GM18909 (cell line): ENCODE data around the gene MCOLN2.
"Not testable (repeated sequence)": the region's sequence is repeated elsewhere in the genome, so short reads cannot be mapped to it uniquely, and the experiment has no call there.

Experiments
- ATAC-seq: cut with Tn5 transposase; IDR thresholded peaks from one replicate; pipeline ENCODE4 v1.9.1; 2021; ENCODE audit warnings: mild to moderate bottlenecking; ENCODE audit not compliant: unreplicated experiment, poor library complexity

Gene MCOLN2

DNA sequence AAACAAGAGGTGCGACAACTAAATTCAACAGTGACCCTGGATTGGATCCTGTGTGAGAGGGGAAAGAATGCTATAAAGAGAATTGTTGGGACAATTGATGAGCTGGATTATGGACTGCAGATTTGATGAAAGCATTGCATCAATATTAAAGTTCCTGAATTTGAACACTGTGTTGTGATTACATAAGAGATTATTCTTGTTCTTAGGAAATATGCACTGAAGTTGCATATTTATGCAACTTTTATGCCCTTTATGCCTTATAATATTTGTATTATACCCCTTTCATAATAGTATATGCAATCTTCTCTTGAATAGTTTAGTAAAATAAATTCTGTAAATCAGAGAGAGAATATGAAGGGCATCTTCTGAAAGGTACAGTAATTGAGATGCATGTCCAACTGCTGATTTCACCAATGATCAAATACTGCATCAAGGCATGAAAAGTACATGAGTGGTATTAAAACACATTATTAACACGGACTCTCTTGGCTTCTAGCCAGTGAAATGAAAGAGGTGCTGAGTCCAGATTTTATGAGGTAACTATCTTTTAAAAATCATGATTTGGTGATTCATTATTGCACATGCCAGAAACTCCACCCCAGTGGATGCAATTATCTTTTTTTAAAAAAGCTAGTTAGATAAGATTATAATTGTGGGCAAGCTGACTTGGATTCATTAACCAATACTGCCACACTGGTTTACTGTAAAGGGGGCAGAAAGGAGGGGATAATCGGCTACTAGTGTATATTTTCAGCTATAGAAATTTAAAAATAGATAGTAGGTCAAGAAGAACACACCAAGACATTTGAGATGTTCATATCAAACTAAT is 84.0 kb downstream of the MCOLN2 start:
- no peak for ATAC-seq

DNA sequence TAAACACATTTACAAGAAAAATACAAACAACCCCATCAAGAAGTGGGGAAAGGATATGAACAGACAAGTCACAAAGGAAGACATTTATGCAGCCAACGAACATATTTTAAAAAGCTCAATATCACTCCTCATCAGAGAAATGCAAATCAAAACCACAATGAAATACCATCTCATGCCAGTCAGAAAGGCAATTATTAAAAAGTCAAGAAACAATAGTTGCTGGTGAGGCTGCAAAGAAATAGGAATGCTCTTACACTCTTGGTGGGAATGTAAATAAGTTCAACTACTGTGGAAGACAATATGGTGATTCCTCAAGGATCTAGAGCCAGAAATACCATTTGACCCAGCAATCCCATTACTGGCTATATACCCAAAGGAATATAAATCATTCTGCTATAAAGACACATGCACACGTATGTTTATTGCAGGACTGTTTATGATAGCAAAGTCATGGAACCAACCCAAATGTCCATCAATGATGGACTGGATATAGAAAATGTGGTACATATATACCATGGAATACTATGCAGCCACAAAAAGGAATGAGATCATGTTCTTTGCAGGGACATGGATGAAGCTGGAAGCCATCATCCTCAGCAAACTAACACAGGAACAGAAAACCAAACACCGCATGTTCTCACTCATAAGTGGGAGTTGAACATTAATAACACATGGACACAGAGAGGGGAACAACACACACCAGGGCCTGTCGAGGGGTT is 88.0 kb downstream of the MCOLN2 start:
- ATAC-seq, result not testable (repeated sequence)

DNA sequence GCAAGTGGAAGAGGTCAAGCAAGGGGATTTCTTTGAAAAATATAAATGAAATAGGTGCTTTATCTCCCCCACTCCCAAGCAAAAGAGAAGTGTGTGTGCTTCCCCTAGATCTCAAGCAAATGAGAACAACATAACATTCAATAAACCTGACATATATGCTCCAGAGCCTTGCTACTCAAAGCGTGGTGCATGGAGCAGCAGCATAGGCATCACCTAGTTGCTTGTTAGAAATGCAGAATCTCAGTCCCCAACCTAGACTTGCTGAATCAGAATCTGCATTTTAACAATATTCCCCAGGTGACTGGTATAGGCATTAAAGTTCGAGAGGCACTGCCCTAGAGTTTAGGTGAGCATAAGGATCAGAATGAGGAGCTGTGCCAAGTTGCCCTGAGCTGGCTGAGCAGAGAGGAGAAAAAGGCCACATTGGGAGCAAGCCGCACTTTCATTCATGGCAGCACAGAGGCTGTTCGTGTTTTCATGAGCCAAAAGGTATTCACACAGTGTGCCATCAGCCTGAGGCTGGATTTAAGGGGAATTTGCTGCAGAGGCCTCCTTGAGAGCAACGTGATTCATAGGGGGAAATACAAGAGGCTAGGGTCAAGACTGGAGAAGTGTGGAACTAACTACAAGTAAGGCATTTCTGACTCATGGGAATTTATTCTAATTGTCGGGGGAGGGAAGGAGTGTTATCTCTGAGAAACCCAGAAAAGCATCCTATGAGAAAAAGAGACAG is 89.7 kb downstream of the MCOLN2 start:
- no peak for ATAC-seq

DNA sequence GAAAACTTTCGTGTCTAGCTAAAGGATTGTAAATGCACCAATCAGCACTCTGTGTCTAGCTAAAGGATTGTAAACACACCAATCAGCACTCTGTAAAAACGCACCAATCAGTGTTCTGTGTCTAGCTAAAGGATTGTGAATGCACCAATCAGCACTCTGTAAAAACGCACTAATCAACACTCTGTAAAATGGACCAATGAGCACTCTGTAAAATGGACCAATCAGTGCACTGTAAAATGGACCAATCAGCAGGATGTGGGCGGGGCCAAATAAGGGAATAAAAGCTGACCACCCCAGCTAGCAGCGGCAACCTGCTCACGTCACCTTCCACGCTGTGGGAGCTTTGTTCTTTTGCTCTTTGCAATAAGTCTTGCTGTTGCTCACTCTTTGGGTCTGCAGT is 94.2 kb downstream of the MCOLN2 start:
- ATAC-seq, result not testable (repeated sequence)

DNA sequence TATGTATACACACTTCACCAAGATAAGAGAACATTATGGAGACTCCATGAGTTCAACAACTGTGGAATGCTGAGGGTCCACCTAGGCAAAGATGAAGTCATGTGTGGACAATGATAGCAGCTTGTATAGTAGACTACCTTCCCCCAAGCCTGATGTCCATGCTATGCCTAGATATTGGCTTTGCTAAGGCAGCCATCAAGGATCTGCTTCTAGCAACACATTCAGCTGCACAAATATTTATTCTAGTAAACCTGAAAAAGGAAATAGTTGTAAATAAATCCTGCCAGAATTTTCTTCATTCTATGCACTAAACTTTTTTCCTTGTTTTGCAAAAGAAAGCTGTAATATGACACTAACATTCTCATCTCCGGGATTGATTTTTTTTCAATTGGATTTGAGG is 96.9 kb downstream of the MCOLN2 start:
- no peak for ATAC-seq

DNA sequence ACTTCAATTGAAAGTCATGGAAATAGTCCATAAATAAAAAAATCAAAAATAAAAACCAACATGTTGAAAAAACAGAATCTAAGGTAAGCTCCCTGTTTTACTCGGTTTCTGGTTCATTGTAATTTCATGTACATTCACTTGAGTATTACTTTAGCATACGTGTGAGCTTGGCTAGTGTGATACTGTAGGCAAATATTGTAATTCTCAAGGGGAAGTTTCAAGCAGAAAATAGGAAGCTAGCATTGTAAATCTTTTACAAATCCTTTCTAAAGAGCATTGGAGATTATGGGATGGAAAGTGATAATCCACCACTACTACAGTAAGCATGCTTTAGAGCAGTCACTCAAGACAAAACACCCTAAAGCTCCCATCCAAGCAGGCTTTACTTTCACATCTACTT is 100.6 kb downstream of the MCOLN2 start:
- ATAC-seq, result no peak

DNA sequence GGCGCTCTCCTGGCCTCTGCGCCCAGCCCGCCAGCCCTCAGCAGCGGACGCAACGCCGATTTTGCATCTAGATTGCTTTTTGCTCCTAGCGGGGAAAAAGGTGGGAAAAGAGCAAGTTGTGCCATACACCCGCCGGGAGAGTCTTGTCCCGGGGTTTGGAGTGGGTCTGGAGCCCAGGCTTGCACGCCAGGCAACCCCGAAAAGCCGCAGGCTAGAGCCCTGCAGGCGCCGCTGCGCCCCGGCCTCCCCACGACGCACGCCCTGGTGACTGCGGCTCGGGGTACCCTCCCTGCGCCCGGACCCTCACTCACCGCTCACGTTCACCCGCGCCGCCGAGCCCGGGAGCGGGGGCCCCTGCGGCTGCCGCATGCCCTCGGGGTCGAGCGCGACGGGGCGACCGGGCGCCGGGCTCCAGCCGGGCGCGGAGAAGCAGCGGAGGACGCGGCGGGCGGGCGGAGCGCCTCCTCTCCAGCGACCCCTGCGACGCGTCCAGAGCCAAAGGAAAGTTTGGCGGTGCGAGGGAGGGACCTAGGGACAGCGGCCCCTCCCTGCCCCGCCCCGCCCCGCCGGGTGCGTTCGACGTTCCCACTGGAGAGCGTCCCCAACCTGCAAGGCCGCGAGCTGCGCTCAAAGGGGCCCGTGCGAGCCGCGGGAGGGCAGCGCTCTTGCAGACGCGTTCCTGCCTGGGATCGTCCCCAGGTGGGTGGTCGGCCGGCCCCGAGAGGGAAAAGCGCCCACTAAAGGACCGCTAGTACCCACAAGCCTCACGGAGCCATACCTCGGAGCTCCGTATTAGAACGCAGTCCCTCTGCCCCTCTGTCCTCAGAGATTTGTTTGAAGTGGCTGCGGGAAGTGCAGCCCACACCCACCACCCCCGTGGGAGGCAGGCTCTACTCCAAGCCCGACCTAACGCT is 104.0 kb downstream of the MCOLN2 start, which contains the start of gene LPAR3:
LPAR3 (minus strand) TSS at position 502 of the 914 bp plus-strand sequence. CDS start 27,086 bp downstream, outside the sequence.
- ATAC-seq, result no peak

DNA sequence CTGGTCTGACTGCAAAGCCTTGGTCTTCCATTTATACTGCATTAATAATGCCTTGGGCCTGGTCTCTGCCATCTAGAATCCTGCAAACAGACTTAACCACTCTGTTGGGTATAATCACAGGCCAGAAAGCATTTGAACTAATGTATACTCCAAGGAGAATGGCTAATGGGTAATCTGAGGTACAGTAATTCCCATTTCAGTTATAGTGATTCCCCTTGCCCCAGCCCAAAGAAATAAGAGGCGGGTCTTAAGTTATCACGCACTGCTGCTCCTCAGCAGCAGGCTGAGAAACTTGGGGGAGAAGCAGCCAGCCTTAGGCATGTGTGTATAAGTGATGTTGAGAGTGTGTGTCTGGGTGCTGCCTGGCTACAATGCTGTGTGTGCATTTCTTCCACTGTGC is 106.3 kb downstream of the MCOLN2 start:
- ATAC-seq, result no peak

DNA sequence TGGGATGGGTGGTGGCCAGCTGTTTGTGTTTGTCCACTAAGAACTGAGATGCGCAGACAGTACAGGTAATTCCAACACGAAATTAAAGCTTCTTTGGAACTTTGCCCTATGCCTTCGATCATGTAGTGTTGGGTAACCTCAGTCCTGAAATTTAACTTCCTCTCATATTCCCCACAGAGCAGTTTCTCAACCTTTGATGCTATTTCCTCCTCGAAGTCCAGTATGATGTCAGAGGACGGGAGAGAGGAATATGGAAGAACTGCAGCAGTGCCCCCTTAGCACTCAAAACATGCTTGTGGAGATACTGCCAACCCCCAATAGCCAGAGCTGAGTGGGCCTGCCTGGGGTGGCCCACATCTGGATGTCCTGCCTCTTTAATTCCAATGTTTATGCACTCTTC is 107.5 kb downstream of the MCOLN2 start:
- ATAC-seq, result no peak

DNA sequence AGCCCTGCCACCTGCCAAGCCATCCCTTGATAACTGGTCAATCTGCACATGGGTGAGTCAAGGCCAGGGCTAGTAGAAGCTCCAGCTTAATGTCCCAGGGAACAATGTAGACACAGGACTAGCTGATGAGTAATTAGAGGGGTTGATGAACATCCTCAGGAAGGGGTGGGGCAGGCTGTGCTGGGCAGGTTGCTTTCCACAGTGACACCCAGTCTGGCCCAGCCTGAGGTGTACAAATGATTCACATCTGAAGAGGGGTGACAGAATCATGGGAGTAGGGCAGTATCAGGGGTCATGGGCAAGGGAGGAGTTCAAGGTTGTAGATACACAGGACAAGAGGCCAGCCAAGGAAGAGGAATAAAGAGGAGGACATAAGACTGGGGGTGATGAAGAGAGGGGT is 108.2 kb downstream of the MCOLN2 start:
- ATAC-seq, result no peak

DNA sequence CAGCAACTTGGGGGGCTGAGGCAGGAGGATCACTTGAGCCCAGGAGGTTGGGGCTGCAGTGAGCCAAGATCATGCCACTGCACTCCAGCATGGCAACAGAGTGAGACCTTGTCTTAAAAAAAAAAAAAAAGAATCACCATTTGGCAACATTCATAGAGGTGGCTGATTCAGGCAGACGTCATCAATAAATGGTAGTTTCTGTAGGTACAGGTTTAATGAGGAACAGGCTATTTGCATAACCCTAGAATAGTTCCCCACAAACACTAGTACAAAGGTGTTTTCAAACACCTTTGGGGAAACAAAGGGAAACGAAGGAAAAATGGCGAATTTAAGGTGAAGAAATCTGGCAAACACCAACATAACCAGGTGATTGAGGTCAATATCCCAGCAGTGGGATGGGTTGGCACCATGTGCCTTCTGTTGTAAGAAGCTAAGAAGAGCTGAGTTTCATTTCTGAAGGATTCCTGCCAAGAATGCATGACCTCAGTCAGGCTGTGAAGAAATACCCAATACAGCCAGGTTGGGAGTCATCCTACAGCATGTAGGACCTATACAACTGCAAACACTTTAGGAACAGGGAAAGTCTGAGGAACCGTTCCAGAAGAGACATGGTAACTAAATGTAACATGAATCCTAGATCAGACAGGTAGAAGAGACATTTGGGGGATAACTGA is 109.5 kb downstream of the MCOLN2 start:
- no peak for ATAC-seq

DNA sequence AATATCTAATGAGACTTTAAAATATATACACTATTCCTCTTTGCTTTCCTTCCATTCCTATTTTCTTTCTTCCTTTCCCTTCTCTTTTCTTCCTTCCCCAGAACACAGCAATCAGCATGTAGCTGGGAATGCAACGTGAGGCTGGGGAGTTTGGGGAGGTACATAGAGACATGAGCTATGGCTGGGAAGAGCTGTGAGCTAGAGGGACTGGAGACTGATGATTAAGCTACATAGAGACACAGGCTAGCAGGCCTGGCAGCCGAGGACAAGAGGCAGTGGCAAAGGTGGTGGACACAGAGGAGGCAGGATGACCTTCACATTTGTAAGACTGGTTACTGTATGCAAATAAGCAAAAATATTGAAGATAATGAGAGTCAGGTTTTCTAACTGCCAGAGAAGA is 111.4 kb downstream of the MCOLN2 start:
- no peak for ATAC-seq

DNA sequence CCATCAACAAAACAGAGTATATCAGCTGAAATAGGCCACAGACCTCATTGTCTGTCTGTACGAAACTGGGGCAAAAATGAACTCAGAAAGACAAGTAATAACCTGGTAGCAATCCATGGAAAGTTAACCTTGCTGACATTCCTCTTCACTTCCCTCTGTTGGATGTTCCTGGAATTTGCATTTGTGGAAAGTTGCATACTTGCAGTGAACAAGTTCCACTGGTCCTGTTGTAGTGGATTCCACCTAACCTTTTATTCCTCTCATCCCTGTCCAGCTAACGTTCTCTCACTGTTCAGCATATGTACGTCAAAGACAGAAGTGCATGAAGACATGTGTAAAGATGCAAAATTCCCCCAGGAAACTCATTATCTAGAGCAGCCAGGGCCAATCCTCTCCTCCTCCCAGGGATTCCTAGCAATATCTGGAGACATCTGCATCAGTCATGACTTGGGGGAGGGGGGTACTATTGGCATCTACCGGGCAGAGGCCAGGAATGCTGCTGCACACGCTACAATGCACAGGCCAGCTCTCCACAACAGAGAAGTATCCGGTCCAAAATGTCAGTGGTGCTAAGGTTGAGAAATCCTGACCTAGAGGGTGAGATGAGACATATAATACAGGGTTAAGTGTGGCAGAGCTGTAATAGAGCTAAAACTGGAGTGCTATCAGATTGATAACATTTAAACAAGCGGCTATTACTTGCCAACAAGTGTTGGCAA is 112.1 kb downstream of the MCOLN2 start:
- no peak for ATAC-seq

DNA sequence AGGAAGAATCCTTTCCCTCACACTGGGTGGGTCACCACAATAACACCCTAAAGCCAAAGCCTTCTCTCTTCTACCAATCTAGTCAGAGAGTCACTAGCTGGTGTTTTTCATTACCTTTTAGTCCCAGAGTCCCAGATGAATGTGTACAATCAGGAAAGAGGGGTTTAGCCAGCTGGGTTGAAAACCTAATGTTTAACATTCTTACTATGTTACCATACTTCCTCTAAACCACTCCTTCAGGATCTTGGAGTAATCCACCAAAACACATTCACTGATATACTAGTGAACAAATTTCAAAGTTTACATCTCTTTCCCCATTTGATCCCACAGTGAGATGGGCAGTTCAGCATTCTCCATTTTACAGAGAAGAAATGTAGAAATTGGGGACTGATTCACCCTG is 113.6 kb downstream of the MCOLN2 start:
- ATAC-seq, result no peak

DNA sequence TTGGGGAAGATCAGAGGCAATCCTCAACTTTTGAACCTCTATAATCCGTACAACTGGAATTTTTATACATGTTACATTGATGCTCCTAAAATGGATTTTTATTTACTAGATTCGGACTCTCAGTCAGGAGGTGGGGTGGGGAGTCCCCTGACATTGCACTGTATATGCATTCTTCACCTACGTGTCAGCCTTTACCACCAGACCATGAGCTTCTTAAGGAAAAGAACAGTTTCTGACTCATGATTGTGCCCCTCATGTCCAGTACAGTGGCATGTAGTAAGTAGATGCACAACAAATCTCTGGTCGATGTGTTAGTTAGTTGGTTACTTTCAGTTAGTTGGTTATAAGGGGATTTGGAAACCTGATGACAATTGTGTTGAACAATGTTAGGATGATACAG is 119.3 kb downstream of the MCOLN2 start:
- no peak for ATAC-seq

DNA sequence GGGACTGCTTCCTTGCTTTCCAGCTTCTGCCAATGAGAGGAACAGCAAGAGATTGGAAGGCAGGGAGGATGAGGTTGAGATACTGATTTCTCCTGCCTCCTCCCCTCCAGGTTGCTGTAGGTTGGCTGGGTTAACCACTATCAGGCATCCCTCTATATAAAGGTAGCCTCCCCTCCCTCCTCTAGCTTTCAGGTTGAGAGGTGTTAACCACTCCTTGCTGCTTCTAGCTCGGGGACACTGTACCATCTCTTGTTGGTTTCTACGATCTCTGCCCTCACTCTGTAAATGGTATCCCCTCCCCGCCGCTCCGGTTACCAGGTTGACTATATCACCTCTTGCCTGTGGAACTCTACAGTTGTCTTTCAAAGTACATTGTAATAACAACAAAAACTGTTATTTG is 120.6 kb downstream of the MCOLN2 start:
- no peak for ATAC-seq
